Parathyroid adenoma (tissue), 2 donors: ENCODE results near the gene CHIT1.

ENCODE experiments used
- H2AFZ ChIP-seq: fragments of 300-600 bp; sonication (generic); one replicate; pipeline ENCODE4 v1.7.0; 2017; ENCODE audit warnings: antibody characterized with exemption, mild to moderate bottlenecking
- H3K27ac ChIP-seq: fragments of 300-600 bp; sonication (generic); one replicate; pipeline ENCODE4 v1.7.0; 2017
- H3K27me3 ChIP-seq: fragments of 300-600 bp; sonication (generic); one replicate; pipeline ENCODE4 v1.7.0; 2017; ENCODE audit warnings: low read length; ENCODE audit not compliant: control insufficient read depth, insufficient read depth
- H3K36me3 ChIP-seq: fragments of 300-600 bp; sonication (generic); one replicate; pipeline ENCODE4 v1.7.0; 2017; ENCODE audit warnings: low read length; ENCODE audit not compliant: control insufficient read depth, insufficient read depth
- H3K4me1 ChIP-seq: fragments of 300-600 bp; sonication (generic); one replicate; pipeline ENCODE4 v1.7.0; 2017; ENCODE audit warnings: control low read depth
- H3K4me2 ChIP-seq: fragments of 300-600 bp; sonication (generic); one replicate; pipeline ENCODE4 v1.7.0; 2017; ENCODE audit warnings: low read length
- H3K4me3 ChIP-seq: fragments of 300-600 bp; sonication (generic); one replicate; pipeline ENCODE4 v1.7.0; 2017; ENCODE audit warnings: low read depth, low read length
- H3K79me2 ChIP-seq: fragments of 300-600 bp; sonication (generic); one replicate; pipeline ENCODE4 v1.7.0; 2017; ENCODE audit warnings: control low read depth
- H3K9ac ChIP-seq: fragments of 300-600 bp; sonication (generic); one replicate; pipeline ENCODE4 v1.7.0; 2017; ENCODE audit warnings: mild to moderate bottlenecking
- H3K9me3 ChIP-seq: fragments of 300-600 bp; sonication (generic); one replicate; pipeline ENCODE4 v1.7.0; 2017; ENCODE audit warnings: low read length; ENCODE audit not compliant: control insufficient read depth
- CTCF ChIP-seq: fragments of 300-600 bp; sonication (generic); IDR thresholded peaks from one replicate; pipeline ENCODE4 v1.7.0; 2017; ENCODE audit warnings: antibody characterized with exemption, mild to moderate bottlenecking
- donor health status: primary hyperparathyroidism.

CHIT1 gene

DNA sequence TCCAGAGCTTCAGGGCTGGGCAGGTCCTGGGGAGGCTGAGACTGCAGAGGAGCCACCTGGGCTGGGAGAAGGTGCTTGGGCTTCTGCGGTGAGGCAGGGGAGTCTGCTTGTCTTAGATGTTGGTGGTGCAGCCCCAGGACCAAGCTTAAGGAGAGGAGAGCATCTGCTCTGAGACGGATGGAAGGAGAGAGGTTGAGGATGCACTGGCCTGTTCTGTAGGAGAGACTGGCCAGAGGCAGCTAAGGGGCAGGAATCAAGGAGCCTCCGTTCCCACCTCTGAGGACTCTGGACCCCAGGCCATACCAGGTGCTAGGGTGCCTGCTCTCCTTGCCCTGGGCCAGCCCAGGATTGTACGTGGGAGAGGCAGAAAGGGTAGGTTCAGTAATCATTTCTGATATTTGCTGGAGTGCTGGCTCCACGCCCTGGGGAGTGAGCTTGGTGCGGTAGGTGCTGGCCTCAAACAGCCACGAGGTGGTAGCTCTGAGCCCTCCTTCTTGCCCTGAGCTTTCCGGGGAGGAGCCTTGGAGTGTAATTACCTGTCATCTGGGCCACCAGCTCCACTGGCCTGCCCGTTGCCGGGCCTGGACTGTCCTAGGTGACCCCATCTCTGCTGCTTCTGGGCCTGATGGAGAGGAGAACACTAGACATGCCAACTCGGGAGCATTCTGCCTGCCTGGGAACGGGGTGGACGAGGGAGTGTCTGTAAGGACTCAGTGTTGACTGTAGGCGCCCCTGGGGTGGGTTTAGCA, 63.1 kb downstream of the CHIT1 start:
- peaks cover 3% of the 10 kb centered on the region for H3K4me1 ChIP-seq
- no peaks in the 10 kb centered on the region for H3K27me3 ChIP-seq
- H3K9ac ChIP-seq: no peak overlapping the region
- H3K27ac ChIP-seq: no peak overlapping the region
- no peak overlapping the region for H3K4me3 ChIP-seq
- H3K36me3 ChIP-seq: no peaks in the 10 kb centered on the region
- H2AFZ ChIP-seq: no peak overlapping the region
- TF ChIP-seq CTCF: peak; percentile 39
- no peak overlapping the region for H3K4me2 ChIP-seq
- H3K9me3 ChIP-seq: no peaks in the 10 kb centered on the region
- H3K79me2 ChIP-seq: no peaks in the 10 kb centered on the region
